HEK293 (cell line): ENCODE measurements around the gene RNF121.

Experiments
- CTCF ChIA-PET: fragments of 350-600 bp; formaldehyde crosslinking; extraction: SDS; loops from one replicate; lab custom pipeline; 2021; ENCODE audit warnings: antibody characterized with exemption; lab: Yijun Ruan, JAX
- POLR2A ChIA-PET: fragments of 300-600 bp; formaldehyde crosslinking; extraction: SDS; loops from one replicate; lab custom pipeline; 2020; ENCODE audit warnings: antibody characterized with exemption, inconsistent platforms; lab: Yijun Ruan, JAX
- H3K27ac ChIP-seq: fragments of 200-500 bp; sonication (Bioruptor generic); 2 replicates; pipeline ENCODE4 v1.5.1; 2014; ENCODE audit warnings: low read depth, low read length, control low read depth, inconsistent platforms; ENCODE audit errors: extremely low read depth
- H3K36me3 ChIP-seq, 2 experiments: fragments of 200-500 bp in 1 of 2; sonication (Bioruptor generic) in 1 of 2; 1 replicate in 1 of 2; 2 replicates in 1 of 2; pipeline ENCODE4 v1.5.1; 2014 to 2017; ENCODE audit warnings: inconsistent platforms in 2 of 2, low read length in 2 of 2; ENCODE audit not compliant: control insufficient read depth in 2 of 2, insufficient read depth in 1 of 2
- H3K4me1 ChIP-seq: fragments of 200-500 bp; sonication (Bioruptor generic); 2 replicates; pipeline ENCODE4 v1.5.1; 2014; ENCODE audit warnings: mild to moderate bottlenecking, low read length, inconsistent platforms; ENCODE audit not compliant: control insufficient read depth, insufficient read depth
- H3K4me3 ChIP-seq: 2 replicates; pipeline ENCODE4 v1.5.1; 2011; ENCODE audit warnings: low read depth, mild to moderate bottlenecking, control low read depth, low read length, moderate library complexity
- H3K9me3 ChIP-seq: fragments of 200-500 bp; sonication (Bioruptor generic); 2 replicates; pipeline ENCODE4 v1.5.1; 2014; ENCODE audit warnings: low read depth, low read length, inconsistent platforms; ENCODE audit not compliant: control insufficient read depth, insufficient read depth
- AEBP2 ChIP-seq: fragments of 450-650 bp; formaldehyde crosslinking; IDR thresholded peaks from 2 replicates; pipeline ENCODE4 v1.5.1; 2016; ENCODE audit warnings: missing biosample characterization, missing genetic modification characterization, borderline replicate concordance
- BCL11B ChIP-seq: fragments of 450-650 bp; formaldehyde crosslinking; IDR thresholded peaks from 2 replicates; pipeline ENCODE4 v1.5.1; 2016; ENCODE audit warnings: low read depth, missing biosample characterization, missing genetic modification characterization
- HIC1 ChIP-seq: fragments of 450-650 bp; formaldehyde crosslinking; IDR thresholded peaks from 2 replicates; pipeline ENCODE4 v1.5.1; 2016; ENCODE audit warnings: missing biosample characterization, missing genetic modification characterization
- HOXD13 ChIP-seq: sonication (generic); formaldehyde crosslinking; IDR thresholded peaks from 2 replicates; pipeline ENCODE4 v1.8.0; 2022; ENCODE audit warnings: missing genetic modification reagents, borderline replicate concordance
- INSM2 ChIP-seq: fragments of 450-650 bp; formaldehyde crosslinking; IDR thresholded peaks from 2 replicates; pipeline ENCODE4 v1.5.1; 2016; ENCODE audit warnings: missing biosample characterization, missing genetic modification characterization
- OSR2 ChIP-seq: fragments of 450-650 bp; formaldehyde crosslinking; IDR thresholded peaks from 2 replicates; pipeline ENCODE4 v1.5.1; 2016; ENCODE audit warnings: missing biosample characterization, missing genetic modification characterization
- PATZ1 ChIP-seq: fragments of 450-650 bp; formaldehyde crosslinking; IDR thresholded peaks from 2 replicates; pipeline ENCODE4 v1.5.1; 2016; ENCODE audit warnings: missing biosample characterization, missing genetic modification characterization
- RBAK ChIP-seq: fragments of 450-650 bp; formaldehyde crosslinking; IDR thresholded peaks from 2 replicates; pipeline ENCODE4 v1.5.1; 2016; ENCODE audit warnings: missing biosample characterization, missing genetic modification characterization
- SP2 ChIP-seq: fragments of 450-650 bp; formaldehyde crosslinking; IDR thresholded peaks from 2 replicates; pipeline ENCODE4 v1.5.1; 2016; ENCODE audit warnings: missing biosample characterization, missing genetic modification characterization
- ZNF184 ChIP-seq: fragments of 450-650 bp; IDR thresholded peaks from 2 replicates; pipeline ENCODE4 v1.5.1; 2018; ENCODE audit warnings: missing biosample characterization, mild to moderate bottlenecking, missing genetic modification characterization
- ZNF211 ChIP-seq: fragments of 450-650 bp; formaldehyde crosslinking; IDR thresholded peaks from 2 replicates; pipeline ENCODE4 v1.5.1; 2016; ENCODE audit warnings: low read depth, missing biosample characterization, missing genetic modification characterization
- ZNF341 ChIP-seq: fragments of 450-650 bp; formaldehyde crosslinking; IDR thresholded peaks from 2 replicates; pipeline ENCODE4; 2016; ENCODE audit warnings: low read depth, missing biosample characterization, missing genetic modification characterization
- ZNF449 ChIP-seq: fragments of 450-650 bp; formaldehyde crosslinking; IDR thresholded peaks from 2 replicates; pipeline ENCODE4 v1.5.1; 2017; ENCODE audit warnings: missing biosample characterization, mild to moderate bottlenecking, missing genetic modification characterization, moderate library complexity
- ZNF510 ChIP-seq: fragments of 450-650 bp; formaldehyde crosslinking; IDR thresholded peaks from 2 replicates; pipeline ENCODE4 v1.5.1; 2018; ENCODE audit warnings: mild to moderate bottlenecking, missing genetic modification characterization, missing biosample characterization; ENCODE audit not compliant: insufficient replicate concordance
- ZNF518A ChIP-seq: fragments of 450-650 bp; formaldehyde crosslinking; conservative IDR thresholded peaks from 2 replicates; pipeline ENCODE4 v1.5.1; 2016; ENCODE audit warnings: low read depth, missing biosample characterization, missing genetic modification characterization
- ZNF549 ChIP-seq: fragments of 450-650 bp; IDR thresholded peaks from 2 replicates; pipeline ENCODE4 v1.5.1; 2018; ENCODE audit warnings: missing biosample characterization, missing genetic modification characterization, mild to moderate bottlenecking, inconsistent platforms, moderate library complexity
- ZNF560 ChIP-seq: fragments of 450-650 bp; formaldehyde crosslinking; IDR thresholded peaks from 2 replicates; pipeline ENCODE4 v1.5.1; 2017; ENCODE audit warnings: missing biosample characterization, missing genetic modification characterization, borderline replicate concordance
- ZNF621 ChIP-seq: fragments of 450-650 bp; formaldehyde crosslinking; IDR thresholded peaks from 2 replicates; pipeline ENCODE4 v1.5.1; 2017; ENCODE audit warnings: missing biosample characterization, missing genetic modification characterization
- ZNF677 ChIP-seq: fragments of 450-650 bp; IDR thresholded peaks from 2 replicates; pipeline ENCODE4 v1.5.0; 2018; ENCODE audit warnings: missing biosample characterization, mild to moderate bottlenecking, missing genetic modification characterization, moderate library complexity
- ZNF776 ChIP-seq: fragments of 450-650 bp; formaldehyde crosslinking; IDR thresholded peaks from 2 replicates; pipeline ENCODE4 v1.5.0; 2017; ENCODE audit warnings: missing biosample characterization, missing genetic modification characterization, borderline replicate concordance

Gene RNF121

GRCh38 chr11:71927820-71928736 lies 768 bp upstream of the RNF121 start, which contains the start of gene XNDC1N (continued):
- TF ChIP-seq ZNF518A (tag by site-specific recombination) (peak; percentile 91), ZNF549 (tag by site-specific recombination) (no peak), ZNF677 (tag by site-specific recombination) (no peak), ZNF776 (no peak), SP2 (peak; percentile 48), AEBP2 (tag by site-specific recombination) (no peak), OSR2 (tag by site-specific recombination) (peak; percentile 60; the same call in 1 of the 2 replicates), ZNF510 (tag by site-specific recombination) (no peak)

- CTCF ChIA-PET: interaction anchor here (1.1 to 1.6 kb wide), 3 partner anchors 14 to 350 kb away, joined by 3 to 8 read pairs (median 4); no protein-coding TSS in a partner anchor
- H3K27ac ChIP-seq: no peak overlapping the region
- no peak for TF ChIP-seq INSM2 (tag by site-specific recombination)
- TF ChIP-seq PATZ1 (tag by site-specific recombination): no peak
- no peak for TF ChIP-seq ZNF449
- TF ChIP-seq RBAK (tag by site-specific recombination): no peak
- TF ChIP-seq ZNF621: no peak
- TF ChIP-seq ZNF184: no peak
- TF ChIP-seq ZNF560 (tag by site-specific recombination): no peak
- TF ChIP-seq HIC1 (tag by site-specific recombination): no peak
- TF ChIP-seq ZNF341 (tag by site-specific recombination): no peak
- no peak for TF ChIP-seq HOXD13 (CRISPR knock-in tag)
- no peak for TF ChIP-seq BCL11B (tag by site-specific recombination)
- TF ChIP-seq ZNF211 (tag by site-specific recombination): no peak
Measured at GRCh38 chr11:71929491-71929890, 645 bp downstream of the RNF121 start.

More at GRCh38 chr11:71929491-71929890, 645 bp downstream of the RNF121 start:
- H3K4me1 ChIP-seq: no peaks in the 10 kb centered on the region
- H3K36me3 ChIP-seq: peaks cover 3 to 15% of the 10 kb centered on the region in 2 experiments; a peak in 1 of 3 replicates
- H3K4me3 ChIP-seq: peak overlapping the region; percentile 89
- POLR2A ChIA-PET: interaction anchor here (0.8 to 3.2 kb wide), 6 partner anchors 10 to 294 kb away, joined by 3 to 32 read pairs (median 6); no protein-coding TSS in a partner anchor
- H3K9me3 ChIP-seq: no peaks in the 10 kb centered on the region
